LNCAP (cell line): ENCODE results near the gene TOP3A.

ENCODE experiments used
- TF ChIP-seq, protein P1 (sequence below): fragments of 450-650 bp; IDR thresholded peaks from 2 replicates; pipeline ENCODE4 v1.5.1; 2017; ENCODE audit warnings: mild to moderate bottlenecking

The TOP3A gene

DNA sequence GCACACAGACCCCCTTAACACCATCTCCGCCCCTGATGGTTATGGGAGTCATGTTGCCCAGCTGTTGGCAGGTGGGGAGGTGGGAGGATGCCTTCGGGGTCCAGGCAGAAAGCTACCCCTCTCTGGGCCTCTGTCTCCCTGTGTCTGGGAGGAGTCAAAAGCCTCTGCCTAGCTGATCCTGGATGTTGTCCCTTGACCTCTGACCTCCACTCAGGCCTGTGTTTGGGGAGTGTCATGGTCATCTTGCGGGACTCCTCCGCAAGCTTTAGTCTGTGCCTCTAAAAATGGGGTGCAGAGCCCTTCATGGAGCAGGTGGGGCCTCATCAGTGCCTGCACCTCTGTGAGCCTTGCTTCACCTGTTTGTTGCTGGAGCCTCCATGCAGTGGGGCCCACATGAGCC lies 85.5 kb downstream of the TOP3A start:
- TF ChIP-seq, protein P1, sequence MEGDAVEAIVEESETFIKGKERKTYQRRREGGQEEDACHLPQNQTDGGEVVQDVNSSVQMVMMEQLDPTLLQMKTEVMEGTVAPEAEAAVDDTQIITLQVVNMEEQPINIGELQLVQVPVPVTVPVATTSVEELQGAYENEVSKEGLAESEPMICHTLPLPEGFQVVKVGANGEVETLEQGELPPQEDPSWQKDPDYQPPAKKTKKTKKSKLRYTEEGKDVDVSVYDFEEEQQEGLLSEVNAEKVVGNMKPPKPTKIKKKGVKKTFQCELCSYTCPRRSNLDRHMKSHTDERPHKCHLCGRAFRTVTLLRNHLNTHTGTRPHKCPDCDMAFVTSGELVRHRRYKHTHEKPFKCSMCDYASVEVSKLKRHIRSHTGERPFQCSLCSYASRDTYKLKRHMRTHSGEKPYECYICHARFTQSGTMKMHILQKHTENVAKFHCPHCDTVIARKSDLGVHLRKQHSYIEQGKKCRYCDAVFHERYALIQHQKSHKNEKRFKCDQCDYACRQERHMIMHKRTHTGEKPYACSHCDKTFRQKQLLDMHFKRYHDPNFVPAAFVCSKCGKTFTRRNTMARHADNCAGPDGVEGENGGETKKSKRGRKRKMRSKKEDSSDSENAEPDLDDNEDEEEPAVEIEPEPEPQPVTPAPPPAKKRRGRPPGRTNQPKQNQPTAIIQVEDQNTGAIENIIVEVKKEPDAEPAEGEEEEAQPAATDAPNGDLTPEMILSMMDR = no peak

DNA sequence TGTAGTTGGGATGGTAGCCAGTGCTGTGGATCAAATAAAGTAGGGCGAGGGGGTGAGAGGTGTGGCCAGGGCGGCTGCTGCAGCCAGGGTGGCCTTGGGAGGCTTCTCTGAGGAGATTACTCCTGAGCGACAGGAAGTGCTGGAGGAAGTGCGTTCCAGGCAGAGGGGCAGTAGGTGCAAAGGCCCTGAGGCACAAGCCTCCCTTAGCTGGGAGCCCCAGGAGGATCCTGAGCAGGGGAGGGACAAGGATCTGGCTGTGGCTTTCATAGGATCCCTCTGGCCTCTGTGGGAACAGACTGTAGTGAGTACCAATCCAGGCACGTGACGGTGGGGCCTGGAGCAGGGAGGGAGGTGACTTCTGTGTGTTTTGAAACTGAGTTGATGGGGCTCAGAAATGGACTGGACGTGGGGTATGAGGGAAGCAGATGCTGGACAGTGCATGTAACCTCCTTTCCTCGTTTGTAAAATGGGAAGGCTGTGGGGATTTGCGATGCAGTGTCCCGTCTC lies 86.6 kb downstream of the TOP3A start:
- TF ChIP-seq, protein P1 = no peak

DNA sequence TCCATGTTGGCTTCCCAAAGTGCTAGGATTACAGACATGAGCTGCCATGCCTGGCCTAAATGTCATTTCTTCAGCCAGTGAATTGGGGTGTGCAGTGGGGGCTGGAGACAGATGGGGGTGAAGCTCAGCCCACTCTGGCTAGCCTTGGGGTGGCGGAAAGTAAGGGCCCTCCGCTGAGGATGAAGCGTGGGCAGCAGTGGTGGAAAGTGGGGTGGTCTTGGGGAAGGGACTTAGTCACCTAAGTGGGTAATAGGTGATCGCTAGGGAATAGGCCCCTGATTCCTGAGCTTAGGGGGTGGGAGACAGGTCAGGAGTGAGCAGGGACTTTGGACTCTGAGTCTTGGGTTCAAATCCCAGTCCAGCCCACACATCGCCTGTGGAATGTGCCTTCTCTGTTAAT lies 87.2 kb downstream of the TOP3A start:
- TF ChIP-seq, protein P1 = no peak

DNA sequence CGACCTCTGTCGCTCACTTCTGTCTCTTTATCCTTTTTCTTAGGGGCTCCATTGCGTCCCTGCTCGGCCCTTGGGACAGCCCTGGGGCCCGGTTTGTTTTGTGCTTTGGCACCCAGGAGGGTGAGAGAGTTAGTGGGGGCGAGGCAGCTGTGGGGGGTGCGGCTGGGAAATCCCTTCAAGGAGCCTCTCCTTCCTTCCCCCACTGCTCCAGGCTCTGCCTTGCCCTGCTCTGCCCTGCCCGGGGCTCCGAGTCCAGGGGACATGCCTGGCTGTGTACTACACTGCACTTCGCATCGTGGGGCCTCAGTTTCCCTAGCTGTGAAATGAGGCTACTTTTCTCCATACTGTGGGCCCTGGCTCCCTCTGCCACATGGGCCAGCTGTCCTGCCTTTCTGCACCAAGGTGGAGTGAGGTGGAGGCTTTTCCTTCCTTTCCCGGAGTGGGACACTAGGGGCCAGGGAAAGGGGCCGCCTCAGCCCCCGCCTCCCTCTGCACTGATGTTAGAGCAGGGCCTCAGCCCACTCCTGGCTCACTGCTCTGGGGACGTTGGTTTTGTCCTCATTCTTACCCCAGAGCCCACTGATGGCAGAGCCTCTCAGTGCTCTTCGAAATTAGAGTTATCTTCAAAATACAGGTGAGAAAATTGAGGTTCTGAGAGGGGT lies 88.4 kb downstream of the TOP3A start:
- TF ChIP-seq, protein P1 = no peak

DNA sequence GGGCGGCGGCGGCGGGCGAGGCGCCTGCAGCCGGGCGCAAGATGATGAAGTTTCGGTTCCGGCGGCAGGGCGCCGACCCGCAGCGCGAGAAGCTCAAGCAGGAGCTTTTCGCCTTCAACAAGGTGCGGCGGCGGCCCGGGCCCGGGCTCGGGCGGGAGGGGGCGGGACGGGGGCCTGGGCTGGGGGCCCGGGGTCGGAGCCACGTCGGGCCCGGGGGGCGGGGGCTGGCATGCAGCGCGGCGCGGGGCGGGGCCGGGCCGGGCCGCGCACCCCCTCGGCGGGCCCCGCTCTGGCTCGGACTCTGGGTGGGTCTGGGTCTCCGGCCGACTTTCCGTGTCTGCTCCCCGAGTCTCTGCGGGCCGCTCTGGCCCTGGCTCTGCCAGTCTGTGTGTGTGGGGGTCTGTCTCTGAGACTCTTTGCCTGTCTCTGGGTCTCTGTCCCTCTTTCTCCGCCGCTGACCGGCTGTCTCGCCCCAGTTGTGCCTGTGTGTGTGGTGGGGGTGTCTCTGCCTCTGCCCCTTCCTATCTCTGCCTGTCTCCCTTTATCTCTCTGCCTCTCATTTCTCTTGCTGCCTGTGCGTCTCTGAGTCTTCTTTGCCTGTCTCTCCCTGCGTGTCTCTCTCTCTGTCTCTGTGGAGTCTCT lies 89.0 kb downstream of the TOP3A start:
- TF ChIP-seq, protein P1 = no peak

DNA sequence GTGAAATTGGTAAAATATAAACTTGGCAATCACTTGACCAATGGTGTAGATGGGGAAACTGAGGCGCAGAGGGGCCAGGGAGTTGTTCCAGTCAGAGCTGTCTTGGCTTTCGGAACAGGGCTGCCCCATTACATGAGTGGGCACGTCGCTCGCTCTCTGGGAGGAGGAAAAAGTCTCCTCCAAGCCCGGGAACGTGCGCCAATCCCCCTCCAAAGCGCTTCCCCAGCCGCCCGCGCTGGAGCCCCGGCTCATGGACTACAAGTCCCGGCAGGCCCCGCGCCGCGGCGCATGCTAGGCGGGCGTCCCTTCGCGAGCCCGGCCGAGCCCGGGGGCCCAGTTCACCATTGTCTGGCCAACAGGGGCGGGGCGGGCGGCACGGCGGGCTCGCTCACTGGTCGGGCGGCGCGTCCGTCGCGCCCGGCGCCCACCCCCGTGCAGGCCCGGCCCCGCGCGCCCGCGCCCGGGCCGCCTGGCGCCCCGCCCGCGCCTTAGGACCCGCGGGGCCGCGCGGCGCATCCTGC lies 89.6 kb downstream of the TOP3A start, which contains the start of gene LLGL1:
LLGL1 (plus strand) TSS at position 515 of the 521 bp plus-strand sequence. CDS start 48 bp downstream, outside the sequence.
- TF ChIP-seq, protein P1 = no peak

DNA sequence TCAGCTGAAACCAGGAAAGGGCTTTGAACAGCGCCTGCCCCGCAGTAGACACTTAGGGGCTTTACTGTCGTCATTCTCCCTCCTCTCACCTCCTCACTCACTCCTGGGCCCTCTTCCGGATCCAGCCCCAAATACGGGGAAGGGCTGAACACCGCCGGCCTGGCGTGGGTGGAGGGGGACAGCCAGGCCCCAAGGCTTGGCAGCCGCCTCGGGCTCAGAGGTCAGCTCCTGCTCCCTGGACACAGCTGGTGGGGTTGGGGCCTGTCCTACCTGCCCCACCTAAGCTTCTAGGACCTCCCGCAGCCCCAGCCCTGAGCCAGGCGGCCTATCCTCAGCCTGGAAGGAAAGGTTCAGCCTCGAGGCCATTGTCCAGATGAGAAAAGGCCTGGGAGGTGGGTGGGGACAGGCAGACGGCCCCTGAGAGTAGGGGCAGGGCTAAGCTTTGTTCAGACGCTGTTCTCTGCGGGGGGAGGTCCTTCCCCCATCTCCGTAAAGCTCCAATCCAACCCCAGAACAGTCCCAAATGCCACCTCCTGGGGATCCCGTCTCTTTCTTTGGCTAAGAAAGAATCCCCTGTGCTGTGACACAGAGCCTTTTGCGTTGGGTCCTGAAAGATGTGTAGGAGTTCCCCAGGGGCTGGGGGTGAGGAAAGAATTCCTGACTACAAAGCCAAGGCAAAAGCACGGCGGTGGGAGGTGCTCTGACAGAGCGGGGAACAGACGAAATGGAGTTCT lies 90.2 kb downstream of the TOP3A start:
- TF ChIP-seq, protein P1 = no peak
